ENCODE measurements around the gene LNX2.

The LNX2 gene

DNA sequence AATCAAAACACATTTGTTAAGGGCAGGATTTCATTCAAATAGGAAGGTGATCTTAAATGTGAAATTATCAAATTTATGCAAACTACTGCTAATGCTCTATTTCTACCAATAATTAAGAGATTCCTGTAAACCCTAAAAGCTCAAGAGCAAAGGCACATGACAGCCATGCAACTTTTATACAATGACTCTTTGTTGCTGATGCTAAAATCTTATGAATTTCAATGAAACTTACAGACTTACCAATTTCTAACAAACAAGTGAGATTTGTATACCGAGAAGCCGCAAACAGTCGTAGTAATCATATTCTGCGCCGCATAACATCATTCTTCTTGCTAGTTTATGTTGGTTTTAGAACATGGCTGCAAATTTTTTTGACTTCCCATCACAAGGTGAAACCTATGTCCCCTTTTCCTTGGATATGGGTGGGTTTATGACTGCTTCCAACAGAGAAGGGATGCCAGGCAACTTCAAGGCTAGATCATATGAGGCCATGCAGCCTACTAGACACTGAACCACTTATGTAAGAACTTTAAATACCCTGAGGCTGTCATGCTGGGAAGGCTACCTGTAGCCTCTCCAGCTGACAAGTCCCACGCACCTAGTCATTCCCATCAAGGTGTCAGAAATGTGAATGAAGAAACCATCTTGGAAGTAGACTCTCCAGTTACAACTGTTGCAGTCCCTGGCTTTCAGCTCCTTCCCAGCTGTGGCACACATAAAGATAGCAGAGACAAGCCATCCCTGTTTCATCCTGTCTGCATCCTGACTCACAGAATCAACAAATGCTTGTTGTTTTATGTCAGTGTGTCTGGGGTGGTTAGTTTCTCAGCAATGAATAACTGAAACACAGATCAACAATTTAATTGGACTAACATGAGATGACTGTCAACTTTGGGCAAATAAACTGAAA is 42.0 kb downstream of the LNX2 start:
- TF ChIP-seq SPI1 (IDR thresholded peaks at IDR 0.05; ENCODE audit: borderline replicate concordance, low read depth) (no peak), POLR2AphosphoS5 (IDR thresholded peaks at IDR 0.05; ENCODE audit: low read depth) (no peak)
- TF ChIP-seq, protein P1, sequence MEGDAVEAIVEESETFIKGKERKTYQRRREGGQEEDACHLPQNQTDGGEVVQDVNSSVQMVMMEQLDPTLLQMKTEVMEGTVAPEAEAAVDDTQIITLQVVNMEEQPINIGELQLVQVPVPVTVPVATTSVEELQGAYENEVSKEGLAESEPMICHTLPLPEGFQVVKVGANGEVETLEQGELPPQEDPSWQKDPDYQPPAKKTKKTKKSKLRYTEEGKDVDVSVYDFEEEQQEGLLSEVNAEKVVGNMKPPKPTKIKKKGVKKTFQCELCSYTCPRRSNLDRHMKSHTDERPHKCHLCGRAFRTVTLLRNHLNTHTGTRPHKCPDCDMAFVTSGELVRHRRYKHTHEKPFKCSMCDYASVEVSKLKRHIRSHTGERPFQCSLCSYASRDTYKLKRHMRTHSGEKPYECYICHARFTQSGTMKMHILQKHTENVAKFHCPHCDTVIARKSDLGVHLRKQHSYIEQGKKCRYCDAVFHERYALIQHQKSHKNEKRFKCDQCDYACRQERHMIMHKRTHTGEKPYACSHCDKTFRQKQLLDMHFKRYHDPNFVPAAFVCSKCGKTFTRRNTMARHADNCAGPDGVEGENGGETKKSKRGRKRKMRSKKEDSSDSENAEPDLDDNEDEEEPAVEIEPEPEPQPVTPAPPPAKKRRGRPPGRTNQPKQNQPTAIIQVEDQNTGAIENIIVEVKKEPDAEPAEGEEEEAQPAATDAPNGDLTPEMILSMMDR (IDR thresholded peaks at IDR 0.05; ENCODE audit: insufficient read depth, low read length), result no peak
- TF ChIP-seq, protein P2, sequence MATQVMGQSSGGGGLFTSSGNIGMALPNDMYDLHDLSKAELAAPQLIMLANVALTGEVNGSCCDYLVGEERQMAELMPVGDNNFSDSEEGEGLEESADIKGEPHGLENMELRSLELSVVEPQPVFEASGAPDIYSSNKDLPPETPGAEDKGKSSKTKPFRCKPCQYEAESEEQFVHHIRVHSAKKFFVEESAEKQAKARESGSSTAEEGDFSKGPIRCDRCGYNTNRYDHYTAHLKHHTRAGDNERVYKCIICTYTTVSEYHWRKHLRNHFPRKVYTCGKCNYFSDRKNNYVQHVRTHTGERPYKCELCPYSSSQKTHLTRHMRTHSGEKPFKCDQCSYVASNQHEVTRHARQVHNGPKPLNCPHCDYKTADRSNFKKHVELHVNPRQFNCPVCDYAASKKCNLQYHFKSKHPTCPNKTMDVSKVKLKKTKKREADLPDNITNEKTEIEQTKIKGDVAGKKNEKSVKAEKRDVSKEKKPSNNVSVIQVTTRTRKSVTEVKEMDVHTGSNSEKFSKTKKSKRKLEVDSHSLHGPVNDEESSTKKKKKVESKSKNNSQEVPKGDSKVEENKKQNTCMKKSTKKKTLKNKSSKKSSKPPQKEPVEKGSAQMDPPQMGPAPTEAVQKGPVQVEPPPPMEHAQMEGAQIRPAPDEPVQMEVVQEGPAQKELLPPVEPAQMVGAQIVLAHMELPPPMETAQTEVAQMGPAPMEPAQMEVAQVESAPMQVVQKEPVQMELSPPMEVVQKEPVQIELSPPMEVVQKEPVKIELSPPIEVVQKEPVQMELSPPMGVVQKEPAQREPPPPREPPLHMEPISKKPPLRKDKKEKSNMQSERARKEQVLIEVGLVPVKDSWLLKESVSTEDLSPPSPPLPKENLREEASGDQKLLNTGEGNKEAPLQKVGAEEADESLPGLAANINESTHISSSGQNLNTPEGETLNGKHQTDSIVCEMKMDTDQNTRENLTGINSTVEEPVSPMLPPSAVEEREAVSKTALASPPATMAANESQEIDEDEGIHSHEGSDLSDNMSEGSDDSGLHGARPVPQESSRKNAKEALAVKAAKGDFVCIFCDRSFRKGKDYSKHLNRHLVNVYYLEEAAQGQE (IDR thresholded peaks at IDR 0.05; ENCODE audit: insufficient replicate concordance, low read depth), result no peak
- H3K27me3 ChIP-seq (ENCODE audit: insufficient read depth, poor library complexity, severe bottlenecking), result no peaks in the 10 kb centered on the region
- no peak overlapping the region for H3K27ac ChIP-seq (replicated peaks)
- no peak for DNase-seq (ENCODE audit: low read depth in 1 of 2, low spot score in 1 of 2)
- no peak overlapping the region for H3K4me3 ChIP-seq (replicated peaks; ENCODE audit: insufficient read depth, low read length)

DNA sequence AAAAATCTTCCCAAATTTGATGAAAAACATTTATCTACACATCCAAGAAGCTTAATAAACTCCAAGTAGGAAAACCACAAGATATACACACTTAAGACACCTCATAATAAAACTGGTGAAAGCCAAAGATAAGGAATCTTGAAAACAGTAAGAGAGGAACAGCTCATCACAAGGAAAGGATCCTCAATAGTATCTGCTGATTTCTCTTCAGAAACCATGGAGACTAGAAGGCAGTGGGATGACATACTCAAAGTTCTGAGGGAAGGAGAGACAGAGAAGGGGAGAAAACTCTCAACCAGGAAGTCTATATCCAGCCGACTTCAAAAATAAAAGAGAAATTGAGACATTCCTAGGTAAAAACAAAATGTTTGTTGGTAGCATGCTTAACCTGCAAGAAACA is 45.7 kb downstream of the LNX2 start:
- Histone ChIP-seq H3K27me3 (ENCODE audit: insufficient read depth, poor library complexity, severe bottlenecking) (no peaks in the 10 kb centered on the region), H3K27ac (replicated peaks) (no peak overlapping the region), H3K4me3 (replicated peaks; ENCODE audit: insufficient read depth, low read length) (no peak overlapping the region)
- no peak for DNase-seq (ENCODE audit: low read depth in 1 of 2, low spot score in 1 of 2)
- TF ChIP-seq GABPA (IDR thresholded peaks at IDR 0.05; ENCODE audit: low read depth) (no peak), POLR2AphosphoS5 (IDR thresholded peaks at IDR 0.05; ENCODE audit: low read depth) (no peak), SPI1 (IDR thresholded peaks at IDR 0.05; ENCODE audit: borderline replicate concordance, low read depth) (no peak)
- TF ChIP-seq, protein P1 (IDR thresholded peaks at IDR 0.05; ENCODE audit: insufficient read depth, low read length), result no peak
- TF ChIP-seq, protein P2 (IDR thresholded peaks at IDR 0.05; ENCODE audit: insufficient replicate concordance, low read depth), result no peak

DNA sequence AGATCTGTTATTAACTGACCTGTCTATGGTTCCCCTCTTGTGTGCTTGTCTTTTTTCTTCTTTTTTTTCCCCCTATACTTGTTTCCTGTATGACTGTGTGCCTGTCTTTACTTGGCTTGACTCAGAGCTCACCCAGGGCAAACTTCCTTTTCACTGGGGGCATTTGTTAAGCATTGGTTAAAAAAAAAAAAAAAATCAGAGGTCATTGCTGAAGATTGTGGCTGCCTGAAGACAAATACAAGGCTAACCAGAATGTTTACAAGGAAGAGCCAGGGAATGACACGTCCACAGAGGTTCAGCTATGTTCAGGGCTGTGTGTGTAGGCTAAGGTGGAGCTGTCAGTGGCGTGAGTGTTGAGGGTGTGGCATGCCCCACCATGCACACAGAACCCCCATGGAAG is 47.1 kb downstream of the LNX2 start:
- TF ChIP-seq GABPA (IDR thresholded peaks at IDR 0.05; ENCODE audit: low read depth) (no peak), POLR2AphosphoS5 (IDR thresholded peaks at IDR 0.05; ENCODE audit: low read depth) (no peak), SPI1 (IDR thresholded peaks at IDR 0.05; ENCODE audit: borderline replicate concordance, low read depth) (no peak)
- TF ChIP-seq, protein P1 (IDR thresholded peaks at IDR 0.05; ENCODE audit: insufficient read depth, low read length), result no peak
- TF ChIP-seq, protein P2 (IDR thresholded peaks at IDR 0.05; ENCODE audit: insufficient replicate concordance, low read depth), result no peak
- Histone ChIP-seq H3K27ac (replicated peaks) (no peak overlapping the region), H3K27me3 (ENCODE audit: insufficient read depth, poor library complexity, severe bottlenecking) (no peaks in the 10 kb centered on the region), H3K4me3 (replicated peaks; ENCODE audit: insufficient read depth, low read length) (no peak overlapping the region)
- no peak for DNase-seq (ENCODE audit: low read depth in 1 of 2, low spot score in 1 of 2)

Data from HL-60 (cell line).